Stimulated activated CD4-positive, alpha-beta T cell treated with anti-CD3 and anti-CD28 coated beads, Interleukin-15, amount 100 ng/mL, for 1 hour (primary cell): Measurements from ENCODE around the gene EXOC8.
A peak's percentile ranks its signal among the peaks of the same experiment; 100 is the strongest.

ENCODE experiments used
- DNase-seq, 2 donors: peaks; one replicate each; pipeline ENCODE4 v3.0.0-alpha.2; 2020; ENCODE audit warnings: low read depth in 1 of 2, low spot score in 1 of 2

EXOC8 gene

GRCh38 chr1:231318015-231318355, 19.7 kb downstream of the EXOC8 start:
- no peak for DNase-seq

GRCh38 chr1:231317306-231318014, 20.2 kb downstream of the EXOC8 start:
- no peak for DNase-seq

- DNase-seq = peak in 1 of 2 donors; percentile 29
These were observed 21.8 kb downstream of the EXOC8 start for GRCh38 chr1:231315887-231316286.

- DNase-seq = no peak
These were observed 24.0 kb downstream of the EXOC8 start for GRCh38 chr1:231313661-231314060.

GRCh38 chr1:231312432-231312788, 25.2 kb downstream of the EXOC8 start:
- DNase-seq = no peak

GRCh38 chr1:231311720-231312431, 25.8 kb downstream of the EXOC8 start:
- no peak for DNase-seq

GRCh38 chr1:231310391-231310934, 27.2 kb downstream of the EXOC8 start:
- no peak for DNase-seq

- DNase-seq = no peak
These were observed 35.7 kb downstream of the EXOC8 start for GRCh38 chr1:231301990-231302389.

GRCh38 chr1:231295938-231296337, 41.7 kb downstream of the EXOC8 start:
- no peak for DNase-seq

GRCh38 chr1:231286603-231287002, 51.0 kb downstream of the EXOC8 start:
- DNase-seq = no peak

GRCh38 chr1:231284441-231284840, 53.2 kb downstream of the EXOC8 start:
- DNase-seq = no peak
